NCI-H2107 (cell line): ENCODE results near the gene PTPRN2.
"Not testable (repeated sequence)": the region's sequence is repeated elsewhere in the genome, so short reads cannot be mapped to it uniquely, and the experiment has no call there.

Source experiments
- DNase-seq: peaks from one replicate; lab custom pipeline; 2025; lab: John Stamatoyannopoulos, UW

PTPRN2 gene

GRCh38 chr7:158175779-158176178 lies 411.8 kb downstream of the PTPRN2 start:
- DNase-seq = no peak

GRCh38 chr7:158174947-158175346 lies 412.7 kb downstream of the PTPRN2 start:
- no peak for DNase-seq

DNA sequence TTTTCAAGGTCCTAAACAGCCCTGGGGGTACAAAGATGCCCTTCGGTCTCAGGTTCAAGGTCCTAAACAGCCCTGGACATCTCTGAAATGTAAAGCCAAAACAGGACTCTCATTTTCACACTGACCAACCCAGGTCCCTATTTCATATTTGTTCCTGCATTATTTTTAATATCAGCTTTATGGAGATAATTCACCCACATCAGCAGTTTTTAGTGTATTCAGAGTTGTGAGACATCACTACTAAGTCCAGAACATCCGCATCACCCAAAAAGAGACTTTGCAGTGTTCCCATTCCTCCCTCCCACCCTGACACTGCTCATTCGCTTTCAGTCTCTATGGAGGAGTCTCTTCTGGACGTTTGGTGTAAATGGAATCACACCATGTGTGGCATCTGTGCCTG lies 420.2 kb downstream of the PTPRN2 start:
- DNase-seq = no peak

DNA sequence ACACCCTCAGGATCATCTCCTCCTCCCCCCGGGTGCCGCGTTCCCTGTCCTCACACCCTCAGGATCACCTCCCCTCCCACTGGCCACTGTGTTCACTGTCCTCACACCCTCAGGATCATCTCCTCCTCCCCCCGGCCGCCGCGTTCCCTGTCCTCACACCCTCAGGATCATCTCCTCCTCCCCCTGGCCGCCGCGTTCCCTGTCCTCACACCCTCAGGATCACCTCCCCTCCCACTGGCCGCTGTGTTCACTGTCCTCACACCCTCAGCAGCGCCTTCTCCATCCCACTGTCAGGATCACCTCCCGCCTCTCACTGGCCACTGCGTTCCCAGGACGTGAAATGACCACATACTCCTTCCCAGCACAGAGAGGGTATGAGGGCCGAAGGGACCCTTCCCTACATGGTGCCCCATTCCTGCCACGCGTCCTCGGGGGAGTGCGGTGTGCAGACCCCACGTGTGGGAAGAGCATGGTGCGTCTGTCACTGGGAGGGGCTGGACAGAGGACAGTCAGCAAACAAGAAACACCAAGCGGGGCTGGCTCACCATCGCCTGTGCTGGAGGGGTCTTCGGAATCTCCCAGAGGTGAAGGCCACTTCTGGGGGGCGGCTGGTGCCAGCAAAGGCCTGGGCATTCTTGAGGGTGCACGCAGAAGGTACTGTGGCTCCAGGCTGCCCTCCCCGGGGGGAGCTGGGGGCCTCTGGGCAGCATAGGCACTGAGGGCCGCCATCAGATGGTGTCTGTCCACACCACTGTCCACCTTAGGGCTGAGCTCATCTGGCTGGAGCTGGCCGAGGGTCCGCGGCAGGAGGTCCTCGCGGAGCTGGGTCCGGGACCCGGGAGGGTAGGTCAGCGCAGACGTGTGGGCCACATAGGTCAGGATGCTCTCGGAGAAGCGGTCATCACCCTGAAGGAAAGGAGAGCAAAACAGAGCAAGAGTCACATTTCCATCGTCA lies 421.0 kb downstream of the PTPRN2 start:
- no peak for DNase-seq

DNA sequence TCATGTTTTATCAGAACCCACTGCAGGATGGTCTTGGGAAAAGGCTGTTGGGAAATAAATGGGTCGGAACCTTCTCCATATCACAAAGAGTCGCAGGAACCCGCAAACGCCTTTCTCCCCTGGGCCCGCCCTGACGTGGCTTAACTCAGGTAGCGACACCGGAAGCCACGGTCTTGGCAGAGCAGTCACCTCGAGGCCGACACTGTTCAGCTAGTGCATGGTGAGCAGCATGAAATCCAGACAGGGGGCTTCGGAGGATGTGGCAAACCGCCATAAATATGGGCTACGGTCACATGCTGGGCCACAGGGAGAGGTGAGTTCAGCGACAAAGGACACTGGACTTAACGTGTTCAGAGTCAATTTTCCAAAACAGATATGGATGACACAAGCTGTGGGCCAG lies 421.9 kb downstream of the PTPRN2 start:
- no peak for DNase-seq

GRCh38 chr7:158164101-158165095 lies 423.2 kb downstream of the PTPRN2 start:
- DNase-seq = no peak

DNA sequence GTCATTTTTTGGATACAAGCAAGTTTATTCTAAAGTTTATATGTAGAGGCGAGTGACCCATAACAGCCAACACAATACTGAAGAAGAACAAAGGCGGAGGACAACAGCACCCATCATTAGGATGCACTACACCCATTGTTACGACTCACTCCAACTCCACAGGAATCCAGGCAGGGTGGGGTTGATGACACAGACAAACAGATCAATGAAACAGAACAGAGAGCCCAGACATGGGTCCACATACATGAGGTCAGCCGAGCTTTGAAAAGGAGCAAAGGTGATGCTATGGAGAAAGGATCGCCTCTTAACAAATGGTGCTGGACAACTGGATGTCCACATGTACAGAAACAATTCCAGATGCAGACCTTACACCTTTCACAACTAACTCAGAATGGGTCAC lies 426.4 kb downstream of the PTPRN2 start:
- no peak for DNase-seq

DNA sequence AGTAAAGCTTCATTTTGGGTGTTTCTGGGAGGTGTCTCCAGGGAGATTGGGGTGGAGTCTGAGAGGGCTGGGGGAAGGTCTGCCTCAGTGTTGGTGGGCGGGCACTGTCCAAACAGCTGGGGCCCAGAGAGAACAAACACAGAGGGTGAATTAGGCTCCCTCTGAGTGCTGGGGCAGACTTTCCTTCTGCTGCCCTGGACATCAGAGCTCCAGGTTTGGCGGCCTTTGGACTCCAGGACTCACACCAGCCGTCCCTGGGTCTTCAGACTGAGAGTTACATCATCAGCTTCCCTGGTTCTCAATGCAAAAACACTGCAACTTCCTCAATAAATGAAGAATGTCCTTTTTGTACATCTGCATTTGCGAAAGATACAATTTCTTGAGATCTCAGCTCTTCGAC lies 427.4 kb downstream of the PTPRN2 start:
- DNase-seq = no peak

DNA sequence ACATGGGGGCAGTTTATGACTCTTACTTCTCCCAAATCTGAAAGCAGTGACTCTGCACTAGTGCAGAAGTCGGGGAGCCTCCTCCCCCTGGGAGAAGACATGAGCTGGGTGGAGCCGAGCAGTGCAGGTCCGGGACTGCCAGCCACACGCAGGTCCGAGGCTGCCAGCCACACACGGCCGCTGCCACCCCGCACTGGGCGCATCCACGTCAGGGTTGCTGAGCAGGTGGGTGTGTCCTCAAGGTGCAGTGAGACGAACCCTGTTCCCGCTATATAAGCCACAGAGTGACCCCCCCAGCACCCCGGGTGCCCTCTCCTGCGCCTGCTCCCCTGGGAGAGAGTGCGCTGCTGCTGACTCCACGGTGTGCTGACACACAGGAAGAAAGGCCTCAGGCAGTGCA lies 430.2 kb downstream of the PTPRN2 start:
- peak; percentile 32 for DNase-seq

DNA sequence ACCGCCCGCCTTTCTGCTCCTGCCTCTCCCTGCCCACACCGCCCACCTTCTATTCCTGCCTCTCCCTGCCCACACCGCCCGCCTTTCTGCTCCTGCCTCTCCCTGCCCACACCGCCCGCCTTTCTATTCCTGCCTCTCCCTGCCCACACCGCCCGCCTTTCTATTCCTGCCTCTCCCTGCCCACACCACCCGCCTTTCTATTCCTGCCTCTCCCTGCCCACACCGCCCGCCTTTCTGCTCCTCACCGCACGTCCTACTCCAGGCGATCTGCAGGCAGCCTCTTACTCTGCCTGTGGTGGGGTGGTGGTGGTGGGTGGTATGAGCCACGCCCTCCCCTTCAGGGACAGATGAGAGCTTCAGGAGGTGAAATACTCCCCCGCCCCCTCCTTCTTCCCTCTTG lies 436.4 kb downstream of the PTPRN2 start:
- DNase-seq = not testable (repeated sequence)

GRCh38 chr7:158150234-158150633 lies 437.4 kb downstream of the PTPRN2 start:
- DNase-seq = no peak

DNA sequence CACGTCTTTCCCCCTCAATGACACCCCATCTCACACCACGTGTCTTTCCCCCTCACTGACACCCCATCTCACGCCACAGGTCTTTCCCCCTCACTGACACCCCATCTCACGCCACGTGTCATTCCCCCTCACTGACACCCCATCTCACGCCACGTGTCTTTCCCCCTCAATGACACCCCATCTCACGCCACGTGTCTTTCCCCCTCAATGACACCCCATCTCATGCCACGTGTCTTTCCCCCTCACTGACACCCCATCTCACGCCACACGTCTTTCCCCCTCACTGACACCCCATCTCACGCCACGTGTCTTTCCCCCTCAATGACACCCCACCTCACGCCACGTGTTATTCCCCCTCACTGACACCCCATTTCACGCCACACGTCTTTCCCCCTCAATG lies 440.2 kb downstream of the PTPRN2 start:
- DNase-seq = not testable (repeated sequence)

DNA sequence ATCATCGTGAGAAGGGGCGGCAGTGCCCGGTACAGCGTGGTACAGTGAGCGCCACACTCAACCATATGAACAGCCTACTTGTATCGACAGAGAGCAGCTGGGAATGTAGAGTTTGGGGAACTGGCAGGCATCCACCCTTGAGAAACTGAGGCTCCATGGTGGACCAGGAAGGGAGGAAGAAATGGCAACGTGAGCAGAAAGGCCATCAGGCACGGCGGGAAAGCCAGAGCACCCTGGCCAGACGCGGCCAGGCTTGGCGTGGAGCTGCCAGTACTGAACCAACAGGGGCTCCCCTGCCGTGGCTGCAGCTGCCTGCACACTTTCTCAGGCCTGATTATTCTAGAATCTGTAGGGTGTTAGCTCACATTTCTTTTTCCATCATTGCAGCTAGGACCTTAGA lies 442.3 kb downstream of the PTPRN2 start:
- DNase-seq = no peak

GRCh38 chr7:158143196-158144120 lies 444.2 kb downstream of the PTPRN2 start:
- DNase-seq = no peak

- DNase-seq = no peak
These were observed 445.0 kb downstream of the PTPRN2 start for GRCh38 chr7:158142657-158143056.

GRCh38 chr7:158141806-158142518 lies 445.7 kb downstream of the PTPRN2 start:
- DNase-seq = no peak

DNA sequence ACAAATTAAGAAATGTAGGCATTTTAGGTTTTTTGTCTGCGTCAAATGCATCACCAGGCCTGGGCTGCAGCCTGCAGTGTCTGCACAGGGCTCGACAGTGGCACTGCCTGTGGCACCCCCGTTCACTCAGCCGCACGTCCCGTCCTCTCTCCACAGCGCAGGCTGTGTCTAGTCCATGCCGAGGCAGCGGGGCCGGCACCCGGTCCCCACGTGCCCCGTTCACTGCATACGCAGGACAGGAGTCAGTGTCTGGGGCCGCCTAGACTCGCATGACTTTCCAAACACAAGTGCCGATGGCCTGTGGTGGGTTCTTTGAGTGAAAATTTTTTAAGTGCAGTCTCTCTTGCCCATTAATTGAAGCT lies 446.4 kb downstream of the PTPRN2 start:
- DNase-seq = no peak

GRCh38 chr7:158140538-158141220 lies 446.9 kb downstream of the PTPRN2 start:
- DNase-seq = no peak

DNA sequence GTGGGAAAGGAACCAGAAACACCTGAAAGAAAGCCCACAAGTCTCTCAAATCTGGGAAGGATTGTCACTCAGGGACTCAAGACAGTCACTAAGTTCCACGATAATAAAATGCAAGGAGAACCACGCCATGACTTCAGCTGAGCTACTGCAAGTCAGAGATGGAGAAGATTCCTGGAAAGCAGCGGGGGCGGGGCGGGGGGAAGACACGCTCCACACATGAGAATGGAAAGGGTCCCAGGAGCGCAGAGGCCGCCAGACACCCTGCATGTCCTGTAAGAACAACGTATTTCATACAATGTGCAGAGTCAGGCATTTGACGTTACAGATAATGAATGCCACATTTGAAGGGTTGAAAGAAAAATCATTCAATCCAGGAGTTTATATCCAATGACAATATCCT lies 448.1 kb downstream of the PTPRN2 start:
- DNase-seq = no peak

DNA sequence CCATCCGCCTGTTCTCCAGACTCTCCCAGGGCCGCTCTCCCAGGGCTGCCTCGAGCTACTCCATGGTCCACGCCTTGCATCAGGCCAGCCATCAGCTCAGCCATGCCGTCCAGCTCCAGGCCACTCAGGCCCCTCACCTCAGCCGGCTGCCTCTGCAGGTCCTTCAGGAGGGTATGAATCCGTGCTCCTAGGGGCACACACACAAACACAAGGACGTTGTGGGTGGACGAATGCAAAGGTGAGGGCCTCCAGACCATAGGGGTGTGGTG lies 449.4 kb downstream of the PTPRN2 start:
- DNase-seq = no peak
